Measurements from ENCODE around the gene CDCP1.

CDCP1 gene

DNA sequence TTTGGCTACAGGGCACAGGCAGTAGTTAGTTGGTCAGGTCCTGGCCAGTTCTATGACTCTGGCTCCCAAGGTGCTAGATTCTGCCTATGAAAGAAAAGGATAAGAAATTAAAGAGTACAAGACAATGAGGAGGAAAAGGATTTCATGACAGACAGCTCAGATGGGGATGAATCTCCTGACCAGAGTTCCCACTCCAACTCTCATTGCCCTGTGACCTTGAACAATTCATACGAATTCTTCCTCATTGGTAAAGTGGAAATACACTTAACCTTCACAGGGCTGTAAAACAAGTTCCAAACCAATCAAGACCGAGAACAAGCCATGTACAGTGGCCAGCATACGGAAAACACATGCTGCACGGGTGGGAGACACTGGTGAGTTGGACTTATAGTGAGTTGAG, 96.4 kb downstream of the CDCP1 start:
- DNase-seq = no peak

DNA sequence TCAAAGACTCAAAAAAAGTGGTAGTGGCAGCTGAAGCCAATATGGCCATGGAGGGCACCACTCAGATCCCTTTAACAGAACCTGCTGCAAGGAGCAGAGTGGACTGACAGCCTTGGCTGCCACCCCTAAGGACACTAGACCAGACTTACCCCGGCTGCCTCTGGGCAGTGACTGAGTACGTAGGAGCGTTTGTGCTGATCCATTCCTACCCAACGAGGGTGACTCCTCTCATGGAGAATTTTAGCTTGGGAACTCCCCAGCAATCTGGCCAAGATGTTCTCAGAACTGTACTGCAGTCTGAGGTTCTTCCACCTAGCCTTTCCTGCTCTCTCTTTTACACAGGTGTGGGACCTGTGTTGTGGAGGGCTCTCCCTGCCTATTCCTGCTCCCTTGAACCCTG, 97.9 kb downstream of the CDCP1 start:
- no peak for DNase-seq

DNA sequence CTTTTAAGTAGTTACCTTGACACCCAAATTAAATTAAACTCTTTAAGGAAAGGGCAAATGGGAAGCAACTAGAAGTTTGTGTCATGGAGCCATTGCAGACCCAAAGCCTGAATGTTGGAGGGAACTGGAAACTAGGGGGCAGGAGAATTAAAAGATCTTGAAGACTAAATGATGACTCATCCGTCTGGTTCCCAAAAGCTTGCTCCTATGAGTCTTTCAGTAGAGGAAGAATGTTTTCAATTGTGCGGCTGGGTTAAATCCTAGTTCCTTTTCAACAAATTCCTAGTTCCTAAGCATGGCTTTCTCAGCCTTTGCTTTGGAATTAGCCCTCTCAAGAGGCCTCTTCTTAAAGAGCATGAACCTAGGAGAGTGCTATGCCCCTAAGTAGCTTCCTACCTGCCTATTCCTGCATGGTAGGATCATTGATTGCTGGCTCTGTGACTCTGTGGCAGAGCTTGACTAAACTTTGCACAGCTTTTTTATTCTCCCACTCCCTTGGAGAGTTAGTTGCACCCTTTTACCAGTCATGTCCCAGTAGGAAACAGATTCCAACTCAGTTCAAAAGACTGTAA, 102.4 kb downstream of the CDCP1 start:
- DNase-seq = no peak

DNA sequence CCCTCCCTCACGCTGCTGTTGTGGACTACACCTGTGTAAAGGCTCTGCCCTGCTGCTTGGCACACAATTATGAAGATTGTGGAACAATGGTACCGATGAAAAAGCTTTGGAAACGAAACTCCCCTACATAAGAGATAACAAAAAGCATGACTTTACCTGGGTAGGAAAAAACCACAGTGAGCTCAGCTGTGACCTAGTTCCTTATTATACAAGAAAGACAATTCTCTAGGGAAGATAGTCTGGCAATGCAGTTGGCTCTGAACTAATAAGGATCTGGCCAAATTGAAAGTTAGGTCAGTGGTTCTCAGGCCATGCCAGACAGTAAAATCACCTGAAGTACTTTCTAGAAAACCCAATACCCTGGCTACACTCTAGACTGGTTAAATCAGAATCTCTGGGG, 104.0 kb downstream of the CDCP1 start:
- DNase-seq = no peak

DNA sequence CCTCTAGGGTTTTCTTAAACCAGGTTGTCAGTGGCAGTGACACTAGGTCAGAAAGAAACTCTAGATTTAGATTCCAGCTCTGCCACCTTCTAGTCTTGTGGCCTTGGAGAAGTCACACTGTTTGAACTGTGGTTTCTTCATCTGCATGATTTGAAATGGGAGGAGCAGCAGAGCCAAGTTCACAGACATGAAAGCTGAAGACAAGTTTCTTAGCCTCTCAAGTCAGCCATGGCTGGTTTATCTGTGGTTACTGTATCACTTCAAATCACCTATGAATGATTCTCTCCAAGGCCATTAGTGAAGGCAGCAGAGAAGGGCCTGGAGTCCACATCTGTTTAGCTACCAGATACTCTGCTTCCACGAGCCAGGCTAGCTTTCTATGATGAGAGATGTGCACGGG, 104.5 kb downstream of the CDCP1 start:
- DNase-seq = no peak

DNA sequence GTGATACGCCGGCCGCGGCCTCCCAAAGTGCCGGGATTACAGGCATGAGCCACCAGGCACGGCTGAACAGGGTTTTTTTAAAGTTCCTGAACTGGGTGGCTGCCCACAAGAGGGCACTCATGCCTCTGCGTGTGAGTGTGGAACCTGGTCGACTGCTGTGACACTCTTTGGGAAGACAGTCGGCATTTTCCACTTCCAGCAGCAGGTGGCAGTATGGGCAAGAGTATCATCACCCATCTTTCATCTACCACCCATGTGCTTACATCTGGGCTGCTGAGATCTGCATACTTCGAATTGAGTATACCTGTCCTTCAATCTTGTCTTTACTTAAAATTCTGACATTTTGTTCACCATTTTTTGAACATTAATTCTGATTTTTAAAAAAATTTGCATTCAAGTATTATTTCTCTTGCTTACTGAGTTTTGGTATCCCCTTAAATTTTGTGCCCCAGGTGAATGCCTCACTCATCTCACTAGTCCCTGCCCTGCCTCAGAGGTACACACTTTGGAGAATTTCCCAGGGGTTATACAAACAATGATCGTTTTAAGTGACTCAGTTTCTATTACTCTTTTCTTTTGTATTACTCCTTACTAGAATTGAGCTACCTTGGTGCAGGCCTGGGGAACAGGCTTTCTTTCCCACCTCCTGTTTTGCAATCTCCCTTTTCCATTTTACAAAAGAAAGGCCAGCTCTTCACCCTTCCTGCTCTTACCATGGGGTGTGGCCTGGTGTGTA, 108.3 kb downstream of the CDCP1 start:
- peak; percentile 92 to 95 for DNase-seq

DNA sequence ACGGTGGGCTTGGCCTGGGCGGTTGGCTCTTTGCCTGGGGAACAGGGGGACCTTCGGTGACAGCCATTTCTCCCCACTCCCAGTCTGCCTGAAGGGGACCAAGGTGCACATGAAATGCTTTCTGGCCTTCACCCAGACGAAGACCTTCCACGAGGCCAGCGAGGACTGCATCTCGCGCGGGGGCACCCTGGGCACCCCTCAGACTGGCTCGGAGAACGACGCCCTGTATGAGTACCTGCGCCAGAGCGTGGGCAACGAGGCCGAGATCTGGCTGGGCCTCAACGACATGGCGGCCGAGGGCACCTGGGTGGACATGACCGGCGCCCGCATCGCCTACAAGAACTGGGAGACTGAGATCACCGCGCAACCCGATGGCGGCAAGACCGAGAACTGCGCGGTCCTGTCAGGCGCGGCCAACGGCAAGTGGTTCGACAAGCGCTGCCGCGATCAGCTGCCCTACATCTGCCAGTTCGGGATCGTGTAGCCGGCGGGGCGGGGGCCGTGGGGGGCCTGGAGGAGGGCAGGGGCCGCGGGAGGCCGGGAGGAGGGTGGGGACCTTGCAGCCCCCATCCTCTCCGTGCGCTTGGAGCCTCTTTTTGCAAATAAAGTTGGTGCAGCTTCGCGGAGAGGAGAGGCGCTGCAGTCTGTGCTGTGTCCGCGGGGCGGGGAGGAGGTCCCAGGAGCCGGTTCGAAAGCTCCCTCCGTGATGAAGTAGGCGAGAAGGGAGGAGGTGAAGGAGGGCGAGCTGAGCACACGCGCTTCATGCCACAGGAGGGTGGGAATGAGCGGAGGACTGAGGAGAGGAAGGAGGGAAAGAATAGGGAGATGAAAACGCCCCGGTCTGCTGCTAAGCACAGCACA, 110.5 kb downstream of the CDCP1 start:
- DNase-seq = peak; percentile 45 to 48

DNA sequence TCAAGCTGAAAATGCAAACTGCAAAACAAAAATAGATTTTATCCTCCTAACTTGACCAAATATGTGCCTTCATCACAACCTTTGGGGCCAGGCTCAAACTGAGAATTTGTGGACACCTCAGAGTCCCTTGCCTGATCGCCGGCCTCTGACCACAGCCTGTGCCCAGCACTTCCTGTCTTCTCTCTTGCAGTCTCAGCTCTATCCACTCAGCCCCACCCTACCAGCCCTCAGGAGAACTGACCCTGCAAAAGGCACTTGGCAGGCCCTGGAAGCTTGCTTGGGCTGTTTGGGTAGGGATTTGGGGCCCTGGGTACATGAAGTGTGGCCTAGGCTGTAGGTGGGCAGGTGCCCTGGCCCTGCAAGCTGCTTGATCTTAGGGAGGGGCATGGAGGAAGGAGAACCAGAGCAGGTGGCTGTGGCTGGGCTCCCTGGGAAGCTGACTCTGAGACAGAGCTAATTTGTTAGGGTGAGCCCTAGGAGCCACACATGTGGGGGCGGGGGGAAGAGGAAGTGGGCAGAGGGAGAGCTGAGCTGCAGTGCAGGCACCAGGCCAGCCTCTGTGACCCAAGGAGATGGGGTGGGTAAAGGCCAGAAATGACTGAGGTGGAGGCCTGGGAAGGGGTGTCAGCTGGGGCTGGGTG, 111.4 kb downstream of the CDCP1 start:
- no peak for DNase-seq

DNA sequence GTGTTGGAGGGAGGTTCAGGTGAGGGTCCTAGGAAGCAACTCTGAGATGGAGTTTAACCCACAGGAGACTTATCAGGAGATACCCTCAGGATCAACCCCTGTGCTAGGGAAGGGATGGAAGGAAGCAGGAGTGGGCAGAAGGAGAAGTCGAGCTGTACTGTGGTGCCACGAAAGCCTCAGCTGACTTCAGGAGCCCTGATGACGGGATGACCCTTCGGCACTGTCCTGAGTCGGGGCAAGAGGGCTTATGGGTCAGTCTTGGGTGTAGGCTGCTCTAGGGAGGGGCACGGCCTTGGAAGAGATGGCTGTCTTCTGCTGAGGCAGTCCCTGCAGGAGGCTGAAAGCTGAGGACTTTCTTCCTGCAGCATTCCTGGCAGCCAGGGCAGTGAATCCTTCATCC, 112.4 kb downstream of the CDCP1 start:
- no peak for DNase-seq

Data from NCI-H524 (cell line).